ENCODE measurements around the gene RASSF5.

DNA sequence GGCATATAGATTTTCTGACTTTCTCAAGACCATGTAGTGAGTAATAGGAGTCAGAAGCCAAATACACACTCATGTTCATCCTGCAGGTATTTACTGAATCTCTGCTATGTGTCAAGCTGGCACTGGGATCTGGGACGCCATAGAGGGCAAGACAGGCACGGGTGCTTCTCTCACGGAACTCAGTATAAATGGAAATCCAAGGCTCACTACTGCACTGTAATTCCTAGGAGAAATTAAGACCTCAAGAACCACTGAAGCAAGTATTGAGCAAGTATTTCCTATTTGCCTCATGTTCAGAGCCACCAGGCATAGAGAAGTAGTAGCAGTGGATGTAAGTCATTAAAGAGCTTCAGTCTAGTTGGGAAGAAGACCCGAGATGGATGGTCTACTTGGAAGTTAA lies 66.0 kb downstream of the RASSF5 start:
- no peak for TF ChIP-seq ZNF76 (CRISPR knock-in tag; IDR thresholded peaks at IDR 0.05; ENCODE audit: borderline replicate concordance)
- TF ChIP-seq ZNF740 (CRISPR knock-in tag; IDR thresholded peaks at IDR 0.05) = no peak
- TF ChIP-seq ZNF740 (tag; IDR thresholded peaks at IDR 0.05) = no peak
- TF ChIP-seq CHD4 (IDR thresholded peaks at IDR 0.05; ENCODE audit: insufficient read depth, insufficient replicate concordance, low read depth, low read length, poor library complexity, severe bottlenecking) = no peak
- no peak for TF ChIP-seq HDAC6 (IDR thresholded peaks at IDR 0.05; ENCODE audit: low read depth, low read length)
- TF ChIP-seq ARID3A (IDR thresholded peaks at IDR 0.05; ENCODE audit: borderline replicate concordance, low read depth, low read length) = no peak
- no peak for TF ChIP-seq SMAD1 (IDR thresholded peaks at IDR 0.05; ENCODE audit: low read depth, low read length, partially characterized antibody)
- no peak for TF ChIP-seq TAF15 (IDR thresholded peaks at IDR 0.05; ENCODE audit: low read depth, low read length)
- TF ChIP-seq ADNP (tag; IDR thresholded peaks at IDR 0.05) = no peak

Data from K562 (cell line).